Activated CD4-positive, alpha-beta T cell treated with anti-CD3 and anti-CD28 coated beads, Interleukin-2, amount 50 U/mL, for 1 hour (primary cell): ENCODE data around the gene CCNYL1.
"Not testable (repeated sequence)": the region's sequence is repeated elsewhere in the genome, so short reads cannot be mapped to it uniquely, and the experiment has no call there.

ENCODE experiments used
- DNase-seq: peaks from one replicate; pipeline ENCODE4 v3.0.0-alpha.2; 2020

CCNYL1 gene

DNA sequence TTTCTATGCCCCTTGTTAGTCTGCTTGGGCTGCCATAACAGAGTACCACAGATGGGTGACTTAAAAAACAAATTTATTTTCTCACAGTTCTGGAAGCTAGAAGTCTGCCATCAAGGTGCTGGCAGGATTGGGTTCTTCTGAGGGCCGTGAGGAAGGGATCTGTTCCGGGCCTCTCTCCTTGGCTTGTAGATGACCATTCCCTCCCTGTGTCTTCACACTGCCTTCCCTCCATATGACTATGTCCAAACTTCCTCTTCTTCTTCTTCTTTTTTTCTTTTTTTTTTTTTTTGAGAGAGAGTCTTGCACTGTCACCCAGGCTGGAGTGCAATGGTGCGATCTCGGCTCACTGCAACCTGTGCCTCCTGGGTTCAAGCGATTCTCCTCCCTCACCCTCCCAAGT lies 13.1 kb upstream of the CCNYL1 start:
- no peak for DNase-seq

DNA sequence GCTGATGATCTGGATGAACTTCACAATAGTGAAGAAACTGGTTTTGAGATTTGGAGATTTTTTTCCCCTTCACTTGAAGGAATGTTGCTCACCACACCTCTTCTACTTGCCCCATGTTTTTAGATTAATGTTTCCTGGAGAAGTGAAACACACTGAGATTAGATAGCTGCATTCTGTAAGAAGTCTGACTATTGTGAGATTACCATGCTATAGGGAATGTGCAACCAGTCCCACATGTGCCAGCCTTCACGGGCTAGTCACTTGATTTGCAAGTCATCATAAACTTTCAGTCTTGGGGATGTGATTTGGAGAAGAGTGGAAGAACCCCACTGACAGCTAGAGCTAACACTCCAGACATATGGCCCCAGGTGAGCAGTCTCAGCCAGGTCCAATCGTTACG lies 7.4 kb upstream of the CCNYL1 start:
- no peak for DNase-seq

DNA sequence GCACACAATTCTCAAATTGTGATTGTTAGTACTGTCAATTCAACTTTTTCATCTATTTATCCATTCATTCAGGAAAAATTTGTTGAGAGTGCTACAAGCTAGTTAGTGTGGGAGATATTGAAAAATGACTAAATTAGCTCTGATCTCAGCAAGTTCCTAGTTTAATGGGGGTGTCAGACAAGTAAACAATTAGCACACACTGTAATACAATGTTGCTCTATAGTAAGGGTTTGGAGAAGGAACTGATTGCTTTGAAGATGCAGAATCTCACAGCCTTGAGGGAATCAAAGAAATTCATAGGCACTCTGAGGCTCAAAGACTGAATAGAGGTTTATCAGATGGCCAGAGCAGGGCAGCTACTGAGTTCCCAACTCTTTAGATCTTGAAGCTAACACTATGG lies 6.8 kb upstream of the CCNYL1 start:
- DNase-seq, result no peak

DNA sequence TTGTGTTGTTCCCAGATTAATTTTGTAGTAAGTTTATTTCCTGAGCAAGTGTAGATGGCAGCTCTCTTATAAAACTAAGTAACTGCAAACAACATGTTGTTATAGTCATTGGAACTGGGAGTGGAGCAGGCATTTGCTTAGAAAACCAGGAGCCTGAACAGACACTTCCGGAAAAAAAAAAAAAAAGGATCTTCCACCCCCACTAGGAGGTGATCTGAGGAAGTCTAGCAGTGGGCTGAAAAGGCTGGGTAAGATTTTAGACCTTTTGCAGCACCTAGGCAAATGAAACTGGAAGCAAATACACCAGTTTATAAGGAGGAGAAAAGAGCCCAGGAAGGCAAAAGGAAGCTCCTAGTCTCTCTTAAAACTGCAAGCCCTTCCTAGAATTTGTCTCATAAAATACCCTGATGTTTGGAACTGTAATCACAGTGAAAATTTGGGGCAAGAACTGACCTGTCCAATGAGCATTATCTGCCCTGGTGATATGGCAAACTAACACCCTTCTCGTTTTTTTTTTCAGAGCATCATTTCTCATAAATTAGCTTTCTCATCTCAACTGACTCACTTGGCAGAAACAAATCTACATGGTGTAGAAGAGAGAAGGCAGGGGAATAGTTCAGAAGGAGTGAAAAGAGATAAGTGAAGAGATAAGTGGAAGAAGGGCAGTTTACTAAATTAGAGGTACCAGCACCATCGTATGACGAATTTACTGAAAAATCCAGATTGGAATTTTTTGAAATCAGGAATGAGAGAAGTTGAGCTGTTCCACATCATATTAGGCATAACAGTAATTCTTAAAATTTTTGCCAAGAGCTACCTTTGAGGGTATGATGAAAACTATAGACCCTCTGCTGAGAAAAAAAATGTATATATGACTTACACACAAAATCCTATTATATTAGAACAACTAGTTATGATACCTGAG lies 4.2 kb upstream of the CCNYL1 start:
- no peak for DNase-seq

DNA sequence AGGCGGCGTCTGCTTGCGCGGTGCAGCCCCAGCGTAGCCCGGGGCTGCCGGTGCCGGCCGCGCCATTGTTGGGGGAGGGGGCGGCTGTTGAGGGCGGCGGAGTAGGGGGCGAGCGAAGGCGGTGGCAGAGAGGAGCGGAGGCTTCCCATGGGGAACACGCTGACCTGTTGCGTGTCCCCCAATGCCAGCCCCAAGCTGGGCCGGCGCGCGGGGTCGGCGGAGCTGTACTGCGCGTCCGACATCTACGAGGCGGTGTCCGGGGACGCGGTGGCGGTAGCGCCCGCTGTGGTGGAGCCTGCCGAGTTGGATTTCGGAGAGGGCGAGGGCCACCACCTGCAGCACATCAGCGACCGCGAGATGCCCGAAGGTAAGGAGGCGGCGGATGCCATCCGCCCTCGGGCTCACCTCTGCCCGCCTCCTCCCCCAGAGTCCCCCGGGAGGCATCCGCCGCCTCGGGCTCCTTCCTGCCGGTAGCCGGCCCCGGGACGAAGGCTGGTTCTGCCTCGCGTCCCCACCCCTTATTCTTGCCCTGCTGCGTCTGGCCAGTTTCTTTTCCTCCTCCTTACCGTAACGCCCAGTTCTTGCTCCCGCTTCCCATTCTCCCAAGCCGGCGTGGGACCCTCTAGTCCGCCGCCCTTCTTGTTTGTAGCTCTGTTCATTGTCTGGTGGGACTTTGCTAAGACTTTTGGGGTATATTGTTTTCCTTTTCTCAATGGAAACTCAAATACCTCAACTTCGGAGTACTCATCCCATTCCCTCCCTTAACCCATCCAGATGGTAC lies 500 bp downstream of the CCNYL1 start:
- DNase-seq, result peak; percentile 42

DNA sequence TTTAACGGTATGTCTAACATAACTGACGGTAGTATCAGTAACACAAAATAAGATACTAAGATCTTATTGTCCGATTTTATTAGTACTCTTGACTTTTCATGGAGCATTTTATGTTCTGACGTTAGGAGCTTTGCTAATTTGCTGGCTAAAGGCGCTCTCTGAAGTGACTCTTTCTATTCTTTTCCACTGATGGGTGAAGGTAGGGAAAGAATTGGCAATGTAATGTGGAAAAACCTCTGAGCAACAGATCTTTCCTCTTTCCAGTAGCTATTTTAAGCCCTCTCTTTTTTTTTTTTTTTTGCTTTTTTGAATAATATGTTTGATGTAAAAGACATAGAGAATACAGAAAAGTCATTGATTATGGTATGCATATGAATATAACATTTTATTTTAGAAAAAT lies 4.6 kb downstream of the CCNYL1 start:
- no peak for DNase-seq

DNA sequence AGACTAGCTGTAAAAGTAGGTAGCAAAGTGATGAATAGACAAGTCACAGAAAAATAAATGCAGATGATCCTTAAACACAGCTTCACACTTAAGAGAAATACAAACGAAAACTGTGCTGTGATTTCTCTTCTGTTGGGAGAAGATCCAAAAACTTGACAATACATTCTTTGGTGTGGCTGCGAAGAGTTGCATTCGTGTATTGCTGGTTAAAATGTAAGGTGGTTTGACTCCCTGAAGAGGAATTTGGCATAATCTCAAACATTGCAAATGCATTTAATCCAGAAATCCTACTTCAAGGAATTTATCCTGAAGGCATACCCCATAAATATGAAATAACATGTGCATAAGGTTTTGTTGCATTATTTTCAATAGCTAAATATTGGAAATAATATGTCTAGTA lies 7.1 kb downstream of the CCNYL1 start:
- DNase-seq, result no peak

DNA sequence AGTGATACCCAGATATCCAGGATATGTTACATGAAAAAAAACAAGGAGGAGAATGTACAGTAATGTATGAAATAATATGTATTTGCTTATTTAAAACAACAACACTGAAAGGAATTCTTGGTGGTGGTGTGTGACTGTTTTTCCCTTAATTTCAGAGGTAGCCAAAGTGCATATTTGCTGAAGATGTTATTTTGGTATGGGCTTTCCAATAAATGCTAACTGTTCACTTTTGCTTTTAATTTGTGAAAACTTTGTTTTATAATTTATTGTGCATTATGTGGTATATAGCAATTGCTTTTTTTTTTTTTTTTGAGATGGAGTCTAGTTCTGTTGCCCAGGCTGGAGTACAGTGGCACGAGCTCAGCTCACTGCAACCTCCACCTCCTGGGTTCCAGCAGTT lies 7.6 kb downstream of the CCNYL1 start:
- no peak for DNase-seq

DNA sequence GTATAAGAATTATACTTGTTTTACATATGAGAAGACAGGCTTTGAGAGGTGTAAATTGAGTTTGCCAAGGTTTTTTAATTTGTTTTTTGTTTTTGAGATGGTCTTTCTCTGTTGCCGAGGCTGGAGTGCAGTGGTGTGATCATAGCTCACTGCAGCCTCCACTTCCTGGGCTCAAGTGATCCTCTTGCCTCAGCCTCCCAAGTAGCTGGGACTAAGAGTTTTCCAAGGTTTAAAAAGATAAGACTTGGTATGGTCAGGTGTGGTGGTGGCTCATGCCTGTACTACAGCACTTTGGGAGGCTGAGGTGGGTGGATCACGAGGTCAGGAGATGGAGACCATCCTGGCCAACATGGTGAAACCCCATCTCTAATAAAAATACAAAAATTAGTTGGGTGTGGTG lies 8.2 kb downstream of the CCNYL1 start:
- not testable (repeated sequence) for DNase-seq

DNA sequence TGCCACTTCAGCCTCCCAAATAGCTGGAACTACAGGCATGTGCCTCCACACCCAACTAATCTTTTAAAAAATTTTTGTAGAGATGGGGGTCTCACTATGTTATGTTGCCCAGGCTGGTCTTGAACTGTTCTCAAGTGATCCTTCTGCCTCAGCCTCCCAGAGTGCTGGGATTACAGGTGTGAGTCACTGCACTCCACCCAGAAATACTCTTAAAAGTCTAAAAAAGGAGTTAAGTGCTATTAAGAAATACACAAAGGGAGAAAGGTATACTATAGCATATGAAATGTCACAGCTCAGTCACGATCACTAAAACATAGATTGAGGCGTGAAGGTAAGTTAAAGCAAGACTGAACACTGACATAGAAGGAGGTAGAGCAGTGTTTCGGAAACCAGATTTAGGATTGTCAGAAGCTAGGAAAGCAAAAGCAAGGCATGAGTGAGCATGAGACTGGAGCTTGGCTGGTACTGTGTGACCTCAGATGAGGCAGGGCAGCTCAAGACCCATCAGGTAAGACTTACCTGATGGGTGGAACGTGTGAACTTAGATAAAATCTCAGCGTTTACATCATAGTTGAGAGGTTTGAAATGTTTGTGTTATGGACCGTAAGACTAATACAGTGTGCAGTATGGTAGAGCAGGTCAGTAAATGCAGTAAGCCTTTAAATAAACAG lies 9.2 kb downstream of the CCNYL1 start:
- DNase-seq, result no peak

DNA sequence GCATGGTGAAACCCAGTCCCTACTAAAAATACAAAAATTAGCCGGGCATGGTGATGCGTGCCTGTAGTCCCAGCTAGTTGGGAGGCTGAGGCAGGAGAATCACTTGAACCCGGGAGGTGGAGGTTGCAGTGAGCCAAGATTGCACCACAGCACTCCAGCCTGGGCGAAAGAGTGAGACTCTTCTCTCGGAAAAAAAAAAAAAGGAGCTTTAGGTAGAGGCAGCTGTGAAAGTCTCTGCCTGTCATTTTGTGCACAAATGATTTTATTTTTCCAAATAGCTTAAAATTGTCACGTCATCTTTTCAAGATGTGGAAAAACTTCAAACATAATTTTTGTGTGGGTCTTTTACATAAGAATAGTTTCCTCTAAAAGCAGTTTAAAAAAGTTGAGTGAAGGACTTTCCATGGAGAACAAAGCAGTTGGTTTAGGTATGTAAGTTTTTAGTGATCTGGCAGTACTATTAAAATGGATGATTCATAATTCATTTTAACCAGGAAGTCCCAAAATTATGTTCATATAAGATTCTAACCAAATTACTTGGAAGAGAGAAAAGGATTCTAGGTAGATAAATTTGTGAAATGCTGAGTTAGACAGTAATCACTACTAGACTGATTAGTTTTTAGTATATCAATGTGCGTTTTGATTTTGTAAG lies 11.5 kb downstream of the CCNYL1 start:
- DNase-seq, result no peak

DNA sequence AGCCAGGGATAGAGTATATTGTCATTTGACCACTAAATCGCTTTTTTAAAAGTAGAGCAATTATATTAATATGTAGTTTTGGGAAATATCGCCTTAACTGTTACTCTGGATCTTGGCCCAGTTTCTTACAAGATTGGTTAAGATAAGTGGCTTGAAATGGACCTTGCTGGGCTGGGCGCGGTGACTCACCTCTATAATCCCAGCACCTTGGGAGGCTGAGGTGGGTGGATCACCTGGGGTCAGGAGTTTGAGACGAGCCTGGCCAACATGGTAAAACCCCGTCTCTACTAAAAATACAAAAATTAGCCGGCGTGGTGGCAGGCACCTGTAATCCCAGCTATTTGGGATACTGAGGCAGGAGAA lies 12.0 kb downstream of the CCNYL1 start:
- DNase-seq, result not testable (repeated sequence)

DNA sequence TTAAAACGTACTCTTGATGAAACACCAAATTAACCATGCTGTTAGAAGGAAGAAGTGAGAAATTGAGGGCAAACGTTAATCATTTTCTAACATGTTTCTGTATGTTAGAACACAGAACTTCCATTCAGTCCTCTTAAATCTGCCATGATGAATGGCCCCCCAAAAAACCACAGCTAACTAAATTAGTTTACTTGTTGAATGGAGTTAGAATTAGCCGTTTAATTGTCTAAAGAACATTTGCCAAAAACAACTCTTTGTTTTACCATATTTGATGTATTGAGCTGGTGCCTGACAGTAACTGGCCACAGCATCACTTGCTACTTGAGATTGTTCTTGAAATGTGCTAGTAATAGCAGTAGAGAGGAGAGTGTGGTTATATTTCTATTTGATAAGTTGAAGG lies 12.7 kb downstream of the CCNYL1 start:
- no peak for DNase-seq

DNA sequence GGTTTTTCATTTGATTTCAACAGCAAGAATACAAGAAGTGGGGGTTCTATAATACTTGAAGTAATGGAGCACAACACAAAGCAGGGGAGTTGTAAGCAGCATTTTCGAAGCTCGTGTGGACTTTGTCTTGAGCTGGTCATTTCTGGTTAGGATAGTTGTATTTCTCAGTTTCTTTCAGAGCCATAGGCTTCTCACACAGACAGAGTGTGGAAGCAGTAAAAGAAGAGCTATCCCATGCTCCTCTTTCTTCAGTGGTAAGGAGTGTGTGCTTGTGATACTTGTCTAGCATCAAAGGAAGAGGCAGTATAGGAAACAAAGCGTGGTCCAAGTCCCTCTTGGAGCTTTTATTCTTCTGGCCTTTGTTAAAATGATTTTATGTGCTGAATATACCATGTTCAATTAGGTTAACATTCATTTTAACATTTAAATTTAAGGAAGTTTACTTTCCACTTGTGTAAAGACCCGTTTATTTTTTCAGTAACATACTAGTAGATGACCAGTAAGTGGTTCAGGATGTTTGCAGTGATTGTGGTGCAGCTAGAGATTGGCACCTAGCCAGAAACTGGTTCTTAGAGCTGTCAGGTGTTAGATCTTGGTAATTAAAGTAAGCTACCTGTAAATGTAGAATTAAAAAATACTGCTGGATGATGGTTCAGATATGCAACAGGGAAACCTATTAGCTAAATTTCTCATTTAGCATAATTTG lies 14.6 kb downstream of the CCNYL1 start:
- DNase-seq, result no peak

DNA sequence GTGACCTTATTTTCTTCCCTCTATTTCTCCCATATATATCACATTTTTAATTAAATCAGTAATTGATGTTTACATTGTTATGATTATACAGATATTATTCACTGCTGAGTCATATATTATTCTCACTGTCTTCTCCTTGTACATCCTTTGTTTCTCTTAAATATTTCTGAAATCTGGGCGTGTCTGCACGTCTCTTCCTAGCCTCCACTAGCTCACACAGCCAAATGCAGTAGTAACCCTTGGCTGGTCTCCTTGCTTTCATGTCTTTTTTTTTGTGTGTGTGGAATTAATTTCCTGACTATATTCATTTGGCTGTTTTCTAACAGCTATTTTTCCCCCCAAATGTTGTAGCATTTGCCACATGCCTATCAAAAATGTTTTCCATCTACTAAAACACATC lies 15.8 kb downstream of the CCNYL1 start:
- no peak for DNase-seq

DNA sequence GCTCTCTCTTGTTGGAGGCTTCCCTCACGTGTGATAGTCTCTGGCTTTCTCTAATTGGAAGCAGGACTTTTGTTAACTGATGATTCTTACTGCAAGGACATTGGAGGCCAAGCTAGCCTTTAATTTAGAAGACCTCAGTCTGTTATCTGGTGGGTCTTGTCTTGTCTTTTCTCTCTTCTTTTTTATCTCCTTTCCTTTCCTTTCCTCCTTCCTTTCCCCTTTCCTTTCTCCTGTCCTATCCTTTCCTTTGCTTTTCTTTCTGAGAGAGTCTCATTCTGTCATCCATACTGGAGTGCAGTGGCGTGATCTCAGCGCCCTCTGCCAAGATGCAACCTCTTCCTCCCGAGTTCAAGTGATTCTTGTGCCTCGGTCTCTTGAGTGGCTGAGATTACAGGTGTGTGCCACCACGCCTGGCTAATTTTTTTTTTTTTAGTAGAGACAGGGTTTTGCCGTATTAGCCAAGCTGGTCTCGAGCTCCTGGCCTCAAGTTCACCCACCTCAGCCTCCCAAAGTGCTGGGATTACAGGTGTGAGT lies 18.1 kb downstream of the CCNYL1 start:
- DNase-seq, result no peak

DNA sequence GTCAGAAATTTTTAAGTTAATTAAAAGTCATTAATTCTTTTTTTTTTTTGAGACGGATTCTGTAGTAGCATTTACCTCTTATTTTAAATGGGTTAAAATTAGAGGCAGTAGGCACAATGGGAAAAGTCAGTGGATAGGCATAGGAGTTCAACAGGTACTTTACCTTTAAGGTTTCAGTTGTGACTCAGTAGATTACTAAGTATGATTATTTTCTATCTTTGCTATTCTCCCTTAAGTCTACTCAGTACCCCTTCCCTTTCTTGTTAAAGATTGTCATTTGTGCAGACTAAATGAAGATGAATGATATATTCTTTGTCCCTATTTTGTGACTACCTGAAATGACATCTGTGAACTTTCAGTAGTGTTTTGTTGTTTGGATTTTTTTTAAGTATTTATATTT lies 19.7 kb downstream of the CCNYL1 start:
- no peak for DNase-seq

DNA sequence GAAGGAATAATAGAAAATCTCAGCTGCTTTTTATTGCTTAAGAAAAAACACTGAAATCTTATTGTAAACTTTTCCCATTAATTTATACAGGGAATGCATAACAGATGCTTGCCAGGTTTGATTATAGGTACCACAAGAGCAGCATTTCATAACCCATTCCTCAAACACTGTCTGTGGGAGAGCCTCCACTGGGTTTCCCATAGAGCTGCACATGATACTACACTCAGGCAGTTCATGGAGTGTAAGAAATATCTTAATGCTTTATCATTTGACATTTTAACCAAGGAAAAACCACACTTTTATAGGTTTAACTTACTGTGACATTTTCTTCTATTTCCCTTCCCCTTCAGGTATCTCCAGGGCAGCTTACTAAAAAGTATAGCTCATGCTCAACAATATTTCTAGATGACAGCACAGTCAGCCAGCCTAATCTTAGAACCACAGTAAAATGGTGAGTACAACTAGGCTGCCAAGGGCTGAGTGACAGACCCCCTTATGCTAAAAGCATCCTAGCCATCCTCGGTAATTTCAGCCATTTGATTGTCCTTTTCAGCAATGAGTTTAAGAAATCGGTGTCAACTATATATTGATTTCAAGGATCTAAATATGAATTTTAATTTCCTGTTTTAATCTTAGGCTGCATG lies 22.3 kb downstream of the CCNYL1 start:
- no peak for DNase-seq

DNA sequence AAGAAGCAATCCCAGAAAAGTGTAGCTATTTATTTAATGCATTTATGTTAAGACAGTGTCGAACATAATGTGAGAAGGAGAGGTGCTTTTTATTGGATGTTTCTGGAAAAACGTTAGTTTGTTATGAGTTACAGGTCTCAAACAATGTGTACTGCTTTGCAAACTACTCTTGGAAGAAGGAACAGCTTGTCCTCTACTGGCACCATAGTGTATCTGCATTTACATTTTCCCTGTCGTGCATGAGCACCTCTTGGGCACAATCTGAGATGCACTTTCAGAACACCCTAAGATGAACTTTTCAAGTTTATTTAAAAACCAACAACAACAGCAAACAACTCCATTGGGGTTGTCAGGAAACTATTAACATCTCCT lies 22.8 kb downstream of the CCNYL1 start:
- no peak for DNase-seq

DNA sequence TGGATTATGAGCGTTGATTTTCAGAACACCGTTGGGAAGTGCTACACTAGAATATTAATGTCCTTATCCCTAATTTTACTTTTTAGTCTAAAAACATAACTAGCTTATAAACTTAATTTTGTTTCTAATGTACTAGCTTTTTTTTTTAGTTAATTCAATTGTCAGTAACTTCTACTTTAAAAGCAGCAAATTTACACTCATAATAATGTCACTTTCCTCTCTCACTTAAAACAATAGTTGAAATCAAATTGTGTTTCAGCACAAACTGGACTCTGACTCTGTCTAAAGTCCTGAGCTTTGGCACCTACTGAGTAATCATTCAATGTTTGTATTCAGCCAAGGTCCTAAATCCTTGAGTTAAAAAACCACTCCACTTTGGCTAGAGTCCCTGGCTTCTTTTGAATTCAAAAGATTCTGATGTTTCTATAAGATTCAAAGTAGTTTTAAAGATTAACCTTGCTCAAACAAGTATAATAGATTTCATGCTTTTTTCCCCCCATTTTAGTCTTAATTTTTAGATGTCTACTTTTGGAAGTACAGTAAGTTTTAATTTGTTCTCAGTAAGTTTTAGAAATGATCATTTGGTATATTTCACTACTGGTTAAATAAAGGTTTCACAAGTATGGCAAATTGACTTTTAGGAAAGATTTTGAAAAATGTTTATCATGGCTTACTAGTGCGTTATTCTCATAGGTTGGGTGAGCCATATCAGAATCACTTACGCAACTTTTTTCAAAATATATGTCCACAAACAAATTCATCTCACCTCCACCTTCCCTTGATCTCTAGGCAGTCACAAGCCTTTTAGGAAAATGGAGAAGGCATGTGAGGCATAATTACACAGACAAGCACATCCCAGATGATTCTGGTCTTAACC lies 23.4 kb downstream of the CCNYL1 start:
- no peak for DNase-seq

DNA sequence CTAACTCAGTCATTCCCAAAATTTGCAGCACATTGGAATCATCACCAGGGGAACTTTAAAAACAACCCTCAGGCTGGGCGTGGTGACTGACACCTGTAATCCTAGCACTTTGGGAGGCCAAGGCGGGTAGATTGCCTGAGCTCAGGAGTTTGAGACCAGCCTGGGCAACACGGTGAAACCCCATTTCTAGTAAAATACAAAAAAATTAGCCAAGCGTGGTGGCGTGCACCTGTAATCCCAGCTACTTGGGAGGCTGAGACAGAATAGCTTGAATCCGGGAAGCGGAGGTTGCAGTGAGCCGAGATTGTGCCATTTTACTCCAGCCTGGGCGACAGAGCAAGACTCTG lies 24.0 kb downstream of the CCNYL1 start:
- DNase-seq, result not testable (repeated sequence)
